Stomach smooth muscle (tissue), 2 donors: ENCODE data around the gene LRRC49.
"Not testable (repeated sequence)": the region's sequence is repeated elsewhere in the genome, so short reads cannot be mapped to it uniquely, and the experiment has no call there.

Experiments
- H3K27ac ChIP-seq: one replicate; pipeline ENCODE4 v1.7.0; 2013; ENCODE audit warnings: mild to moderate bottlenecking, low read length, inconsistent platforms
- H3K27me3 ChIP-seq, 2 donors: one replicate each; pipeline ENCODE4 v1.7.0; 2013; ENCODE audit warnings: low read length in 2 of 2; ENCODE audit not compliant: insufficient read depth in 2 of 2, control insufficient read depth in 1 of 2
- H3K36me3 ChIP-seq, 2 donors: one replicate each; pipeline ENCODE4 v1.7.0; 2013; ENCODE audit warnings: low read length in 2 of 2; ENCODE audit not compliant: control insufficient read depth in 2 of 2, insufficient read depth in 2 of 2
- H3K4me1 ChIP-seq: one replicate; pipeline ENCODE4 v1.7.0; 2013; ENCODE audit warnings: low read length; ENCODE audit not compliant: control insufficient read depth, insufficient read depth
- H3K4me3 ChIP-seq, 2 donors: one replicate each; pipeline ENCODE4 v1.7.0; 2013; ENCODE audit warnings: low read length in 2 of 2
- H3K9ac ChIP-seq, 2 donors: one replicate each; pipeline ENCODE4 v1.7.0; 2013; ENCODE audit warnings: low read length in 2 of 2, mild to moderate bottlenecking in 1 of 2
- H3K9me3 ChIP-seq, 2 donors: one replicate each; pipeline ENCODE4 v1.7.0; 2013; ENCODE audit warnings: low read length in 2 of 2; ENCODE audit not compliant: control insufficient read depth in 2 of 2
- donor health status: healthy.
- donor health status: Pancreatic carcinoma.

The LRRC49 gene

GRCh38 chr15:70995383-70995970 is 102.9 kb downstream of the LRRC49 start:
- Histone ChIP-seq H3K4me1 (no peaks in the 10 kb centered on the region), H3K27me3 (no peaks in the 10 kb centered on the region), H3K36me3 (peaks cover 0 to 3% of the 10 kb centered on the region in 2 donors), H3K9me3 (peaks cover 0 to 6% of the 10 kb centered on the region in 2 donors), H3K4me3 (no peak overlapping the region), H3K27ac (no peak overlapping the region), H3K9ac (no peak overlapping the region)

DNA sequence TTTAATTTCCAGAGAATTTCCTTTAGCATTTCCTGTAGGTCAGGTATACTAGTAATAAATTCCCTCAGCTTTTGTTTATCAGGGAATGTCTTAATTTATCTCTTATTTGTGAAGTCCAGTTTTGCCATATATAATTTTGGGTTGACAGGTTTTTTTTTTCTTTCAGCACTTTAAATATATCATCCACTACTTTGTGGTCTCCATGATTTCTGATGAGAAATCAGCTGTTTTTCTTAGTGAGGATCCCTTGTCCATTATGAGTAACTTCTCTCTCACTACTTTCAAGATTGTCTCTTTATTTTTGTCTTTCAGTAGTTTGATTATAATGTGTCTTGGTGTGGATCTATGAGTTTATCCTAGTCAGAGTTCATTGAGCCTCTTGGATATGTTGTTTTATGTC is 105.7 kb downstream of the LRRC49 start:
- Histone ChIP-seq H3K27ac (no peak overlapping the region), H3K36me3 (no peaks in the 10 kb centered on the region), H3K4me3 (no peak overlapping the region), H3K9me3 (no peaks in the 10 kb centered on the region), H3K4me1 (no peaks in the 10 kb centered on the region), H3K27me3 (no peaks in the 10 kb centered on the region), H3K9ac (no peak overlapping the region)

- Histone ChIP-seq H3K36me3 (no peaks in the 10 kb centered on the region), H3K4me3 (no peak overlapping the region), H3K9me3 (no peaks in the 10 kb centered on the region), H3K4me1 (no peaks in the 10 kb centered on the region), H3K9ac (no peak overlapping the region), H3K27ac (no peak overlapping the region), H3K27me3 (no peaks in the 10 kb centered on the region)
These were observed 109.7 kb downstream of the LRRC49 start for GRCh38 chr15:71002316-71002715.

DNA sequence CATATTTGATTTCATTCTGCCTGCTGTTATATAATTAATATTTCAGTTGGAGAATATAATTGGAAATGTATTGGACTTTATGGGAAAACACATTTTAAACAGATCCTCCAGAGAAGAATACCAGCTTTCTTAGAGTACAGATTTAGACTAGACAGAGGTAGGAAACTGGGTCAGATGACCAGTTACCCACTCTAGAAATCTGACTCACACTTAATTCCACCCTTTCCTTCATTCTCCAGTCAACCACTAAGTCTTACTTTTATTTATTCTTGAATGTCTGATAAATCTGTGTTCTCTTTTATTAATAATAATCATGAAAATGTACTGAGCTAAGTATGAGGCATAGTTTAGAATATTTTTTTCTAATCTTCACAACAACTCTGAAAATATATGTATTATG is 110.7 kb downstream of the LRRC49 start:
- Histone ChIP-seq H3K27me3 (no peaks in the 10 kb centered on the region), H3K36me3 (no peaks in the 10 kb centered on the region), H3K4me3 (no peak overlapping the region), H3K27ac (no peak overlapping the region), H3K9me3 (no peaks in the 10 kb centered on the region), H3K9ac (no peak overlapping the region), H3K4me1 (no peaks in the 10 kb centered on the region)

DNA sequence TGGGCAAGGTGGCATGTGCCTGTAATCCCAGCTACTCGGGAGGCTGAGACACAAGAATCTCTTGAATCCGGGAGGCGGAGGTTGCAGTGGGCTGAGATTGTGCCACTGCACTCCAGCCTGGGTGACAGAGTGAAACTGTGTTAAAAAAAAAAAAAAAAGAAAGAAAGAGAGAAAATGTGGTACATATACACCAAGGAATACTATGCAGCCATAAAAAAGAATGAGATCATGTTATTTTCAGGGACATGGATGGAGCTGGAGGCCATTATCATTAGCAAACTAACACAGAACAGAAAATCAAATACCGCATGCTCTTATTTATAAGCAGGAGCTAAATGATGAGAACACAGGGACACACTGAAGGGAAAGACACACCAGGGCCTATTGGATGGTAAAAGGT is 111.9 kb downstream of the LRRC49 start:
- H3K4me3 ChIP-seq, H3K9me3 ChIP-seq, H3K27ac ChIP-seq, H3K36me3 ChIP-seq, H3K9ac ChIP-seq, H3K27me3 ChIP-seq, H3K4me1 ChIP-seq: not testable (repeated sequence)

GRCh38 chr15:71005895-71006294 is 113.3 kb downstream of the LRRC49 start:
- H3K9me3 ChIP-seq = no peaks in the 10 kb centered on the region
- no peak overlapping the region for H3K4me3 ChIP-seq
- H3K36me3 ChIP-seq = no peaks in the 10 kb centered on the region
- no peak overlapping the region for H3K27ac ChIP-seq
- H3K4me1 ChIP-seq = no peaks in the 10 kb centered on the region
- H3K9ac ChIP-seq = no peak overlapping the region
- H3K27me3 ChIP-seq = no peaks in the 10 kb centered on the region

DNA sequence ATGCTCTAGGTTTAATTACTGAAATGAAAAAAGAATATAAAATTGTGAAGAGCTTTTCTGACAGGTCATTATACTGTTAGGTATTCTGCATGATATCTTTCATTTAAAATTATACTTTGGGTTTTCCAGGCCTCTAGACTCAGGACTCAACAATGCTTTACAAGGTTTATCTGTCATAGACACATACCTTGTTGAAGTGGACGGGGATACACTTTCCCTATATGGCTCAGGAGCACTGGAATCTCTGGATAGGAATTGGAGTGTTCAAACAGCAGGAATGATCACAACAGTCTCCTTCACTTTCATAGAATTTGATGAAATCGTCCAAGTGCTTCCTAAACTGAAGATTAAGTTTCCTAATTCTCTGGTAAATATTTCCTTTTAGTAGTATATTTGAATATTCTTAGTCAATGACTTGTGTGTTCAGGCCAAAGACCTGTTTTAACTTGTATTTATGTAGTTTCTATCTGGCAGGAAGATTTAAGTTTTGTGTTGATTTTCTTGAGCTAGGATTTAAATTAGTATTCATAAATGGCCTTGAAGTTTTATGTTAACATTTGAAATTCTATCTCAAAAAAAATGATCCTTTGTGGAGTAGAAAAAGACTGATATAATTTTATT is 115.7 kb downstream of the LRRC49 start:
- Histone ChIP-seq H3K36me3 (no peaks in the 10 kb centered on the region), H3K27ac (no peak overlapping the region), H3K4me3 (no peak overlapping the region), H3K4me1 (no peaks in the 10 kb centered on the region), H3K9ac (no peak overlapping the region), H3K9me3 (no peaks in the 10 kb centered on the region), H3K27me3 (no peaks in the 10 kb centered on the region)

GRCh38 chr15:71010472-71010871 is 117.8 kb downstream of the LRRC49 start:
- no peak overlapping the region for H3K9ac ChIP-seq

GRCh38 chr15:71010997-71011396 is 118.4 kb downstream of the LRRC49 start:
- peaks cover 2% of the 10 kb centered on the region in 2 donors for H3K36me3 ChIP-seq
- no peaks in the 10 kb centered on the region for H3K27me3 ChIP-seq
- no peak overlapping the region for H3K9ac ChIP-seq
- no peak overlapping the region for H3K4me3 ChIP-seq
- no peaks in the 10 kb centered on the region for H3K4me1 ChIP-seq
- no peaks in the 10 kb centered on the region for H3K9me3 ChIP-seq
- H3K27ac ChIP-seq = no peak overlapping the region

More at GRCh38 chr15:71010472-71010871, 117.8 kb downstream of the LRRC49 start:
- H3K27me3 ChIP-seq = no peaks in the 10 kb centered on the region
- H3K4me3 ChIP-seq = no peak overlapping the region
- H3K4me1 ChIP-seq = no peaks in the 10 kb centered on the region
- H3K27ac ChIP-seq = no peak overlapping the region
- H3K36me3 ChIP-seq = peaks cover under 1 to 2% of the 10 kb centered on the region in 2 donors
- no peaks in the 10 kb centered on the region for H3K9me3 ChIP-seq

DNA sequence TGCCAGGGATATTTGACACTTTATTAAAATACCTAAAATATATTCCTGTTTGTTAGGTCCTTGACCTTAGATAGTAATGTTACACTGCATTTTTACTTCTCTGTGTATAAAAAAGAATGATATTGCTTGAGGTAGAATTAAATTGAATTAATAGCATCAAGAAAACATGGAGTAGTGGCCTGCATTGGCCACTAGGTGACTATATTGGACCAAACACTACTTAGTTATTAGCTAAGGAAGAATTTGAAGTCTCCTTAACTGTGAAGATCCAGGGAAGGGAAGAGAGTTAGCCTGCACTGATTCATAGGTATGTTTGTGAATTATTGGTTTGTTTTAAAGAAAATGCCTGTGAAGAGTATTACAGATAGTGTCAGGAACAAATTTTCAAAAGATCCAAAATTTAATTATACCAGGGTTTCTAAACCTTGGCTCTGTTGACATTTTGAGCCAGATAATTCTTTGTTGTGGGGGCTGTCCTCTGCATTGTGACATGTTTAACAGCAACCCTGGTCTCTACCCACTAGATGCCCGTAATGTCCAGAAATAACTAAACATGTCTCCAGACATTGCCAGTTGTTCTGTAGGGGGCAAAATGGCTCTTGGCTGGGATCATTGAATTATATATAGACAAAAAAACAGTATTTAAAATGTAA is 119.0 kb downstream of the LRRC49 start:
- Histone ChIP-seq H3K27ac (no peak overlapping the region), H3K27me3 (no peaks in the 10 kb centered on the region), H3K4me1 (no peaks in the 10 kb centered on the region), H3K4me3 (no peak overlapping the region), H3K9me3 (no peaks in the 10 kb centered on the region), H3K36me3 (peaks cover 2% of the 10 kb centered on the region in 2 donors), H3K9ac (no peak overlapping the region)

- no peak overlapping the region for H3K27ac ChIP-seq
- no peaks in the 10 kb centered on the region for H3K27me3 ChIP-seq
- no peaks in the 10 kb centered on the region for H3K4me1 ChIP-seq
- H3K4me3 ChIP-seq = no peak overlapping the region
- no peak overlapping the region for H3K9ac ChIP-seq
- no peaks in the 10 kb centered on the region for H3K9me3 ChIP-seq
- peaks cover 2% of the 10 kb centered on the region in 2 donors for H3K36me3 ChIP-seq
These were observed 120.8 kb downstream of the LRRC49 start for GRCh38 chr15:71013446-71013845.
